ENCODE results near the gene AGPAT2.

The AGPAT2 gene

DNA sequence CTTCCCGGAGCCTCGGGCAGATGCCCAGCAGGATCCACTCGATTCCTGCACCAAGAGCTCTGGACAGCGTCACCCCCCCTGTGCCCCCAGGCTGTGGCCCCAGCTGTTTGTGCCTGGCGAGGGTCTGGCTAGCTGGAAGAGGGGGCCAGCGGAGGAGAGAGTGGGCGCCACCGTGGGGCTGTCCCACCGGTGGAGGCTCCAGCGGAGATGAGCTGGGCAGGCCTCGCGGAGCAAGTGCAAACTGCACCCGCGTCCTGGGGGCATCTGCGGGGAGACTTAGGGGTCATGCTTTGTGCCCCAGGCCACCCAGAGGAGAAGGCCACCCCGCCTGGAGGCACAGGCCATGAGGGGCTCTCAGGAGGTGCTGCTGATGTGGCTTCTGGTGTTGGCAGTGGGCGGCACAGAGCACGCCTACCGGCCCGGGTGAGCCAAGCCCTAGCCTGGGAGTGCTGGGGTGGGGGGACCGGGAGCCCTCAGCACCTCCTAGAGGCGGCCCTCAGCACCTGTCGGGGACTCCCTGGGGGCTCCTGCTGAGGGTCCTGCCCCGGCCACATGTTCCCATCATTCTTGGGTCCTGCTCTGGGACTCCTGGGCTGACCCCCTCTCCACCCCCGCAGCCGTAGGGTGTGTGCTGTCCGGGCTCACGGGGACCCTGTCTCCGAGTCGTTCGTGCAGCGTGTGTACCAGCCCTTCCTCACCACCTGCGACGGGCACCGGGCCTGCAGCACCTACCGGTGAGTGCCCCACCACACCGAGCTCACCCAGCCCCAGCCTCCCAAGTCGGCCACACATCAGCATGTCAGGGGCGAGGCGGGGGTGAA is 19.1 kb downstream of the AGPAT2 start:
- Mint-ChIP-seq H3K27me3 (peaks cover 50% of the 10 kb centered on the region), H3K4me1 (peaks cover 18% of the 10 kb centered on the region), H3K4me3 (no peak overlapping the region), H3K27ac (no peak overlapping the region), H3K9me3 (no peaks in the 10 kb centered on the region)
- ATAC-seq (no peak), DNase-seq (no peak)

DNA sequence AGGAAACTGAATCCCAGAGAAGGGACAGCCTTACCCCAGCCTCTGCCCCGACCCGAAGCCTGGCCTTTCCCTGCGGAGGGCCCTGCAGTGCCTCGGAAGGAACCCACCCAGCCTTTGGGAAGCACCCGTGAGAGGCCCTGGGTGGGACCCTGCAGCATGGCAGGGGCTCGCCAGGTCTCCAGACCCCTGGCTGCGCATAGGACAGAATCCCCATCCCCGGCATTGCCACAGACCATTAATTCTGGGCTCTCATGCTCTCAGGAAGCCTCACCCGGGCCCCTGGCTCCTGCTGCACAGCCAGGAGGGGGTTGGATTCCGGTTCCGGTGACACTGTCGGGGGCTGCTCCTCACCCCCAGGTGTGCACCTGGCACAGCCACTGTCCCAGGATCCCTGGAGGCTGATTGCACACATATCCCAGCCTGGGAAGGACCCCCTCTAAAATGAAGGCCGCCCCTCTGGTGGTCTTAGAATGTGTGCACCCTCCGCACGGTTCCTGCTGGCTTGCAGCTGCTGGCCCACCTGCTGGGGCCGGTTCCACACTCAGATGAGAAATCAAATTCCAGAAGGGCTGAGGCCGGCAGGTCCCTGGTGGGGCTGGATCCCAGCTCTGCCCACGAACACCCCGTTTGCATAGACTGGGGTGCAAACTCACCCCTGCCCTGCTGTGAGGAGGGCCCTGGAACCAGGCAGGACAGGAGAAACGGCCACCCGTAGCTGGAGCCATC is 19.9 kb downstream of the AGPAT2 start:
- Mint-ChIP-seq H3K4me3 (no peak overlapping the region), H3K27me3 (peaks cover 58% of the 10 kb centered on the region), H3K27ac (no peak overlapping the region), H3K4me1 (peaks cover 18% of the 10 kb centered on the region), H3K9me3 (no peaks in the 10 kb centered on the region)
- DNase-seq, result no peak
- no peak for ATAC-seq

DNA sequence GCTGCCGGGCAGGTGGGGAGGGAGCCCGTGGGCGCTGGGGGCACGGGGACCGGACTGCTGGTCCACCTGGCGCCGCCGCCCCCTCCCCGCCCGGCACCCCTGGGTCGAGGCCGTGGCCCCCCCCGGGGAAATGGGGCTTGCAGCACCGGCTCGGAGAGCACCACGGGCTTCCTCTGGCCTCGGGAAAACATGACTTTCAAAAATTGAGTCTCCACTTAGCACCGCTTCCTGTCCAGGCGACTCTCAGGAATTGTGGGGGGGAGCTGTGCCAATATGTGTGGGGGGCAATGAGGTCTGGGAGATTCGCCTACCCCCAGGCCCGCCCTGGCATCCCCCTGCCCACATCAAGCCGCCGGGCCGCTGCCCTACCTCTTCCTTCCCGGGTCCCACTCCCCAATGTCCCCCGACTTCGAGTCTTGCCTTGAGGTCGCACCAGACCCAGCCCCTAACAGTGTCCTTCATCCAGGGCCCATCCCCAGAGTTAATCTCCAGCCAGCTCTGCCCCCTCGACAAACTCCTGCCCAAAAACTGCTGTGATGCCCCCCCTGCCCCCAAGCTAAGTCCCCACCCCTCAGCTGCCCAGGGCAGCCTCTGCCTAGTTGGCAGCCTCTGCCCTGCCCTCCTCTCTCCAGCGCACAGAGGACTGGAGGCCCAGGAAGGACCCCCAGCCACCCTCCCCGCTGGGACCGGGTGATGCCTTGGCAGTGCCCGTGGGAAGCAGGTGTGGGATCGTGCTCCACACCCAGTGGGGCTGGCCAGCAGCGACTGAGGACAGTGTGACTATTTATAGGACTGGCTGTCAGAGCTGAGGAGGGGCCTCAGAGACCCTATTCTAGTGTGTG is 20.7 kb downstream of the AGPAT2 start:
- DNase-seq (no peak), ATAC-seq (no peak)
- Mint-ChIP-seq H3K27me3 (peaks cover 59% of the 10 kb centered on the region), H3K9me3 (no peaks in the 10 kb centered on the region), H3K4me1 (peaks cover 18% of the 10 kb centered on the region), H3K27ac (no peak overlapping the region), H3K4me3 (peak overlapping the region; percentile 55 to 63)

DNA sequence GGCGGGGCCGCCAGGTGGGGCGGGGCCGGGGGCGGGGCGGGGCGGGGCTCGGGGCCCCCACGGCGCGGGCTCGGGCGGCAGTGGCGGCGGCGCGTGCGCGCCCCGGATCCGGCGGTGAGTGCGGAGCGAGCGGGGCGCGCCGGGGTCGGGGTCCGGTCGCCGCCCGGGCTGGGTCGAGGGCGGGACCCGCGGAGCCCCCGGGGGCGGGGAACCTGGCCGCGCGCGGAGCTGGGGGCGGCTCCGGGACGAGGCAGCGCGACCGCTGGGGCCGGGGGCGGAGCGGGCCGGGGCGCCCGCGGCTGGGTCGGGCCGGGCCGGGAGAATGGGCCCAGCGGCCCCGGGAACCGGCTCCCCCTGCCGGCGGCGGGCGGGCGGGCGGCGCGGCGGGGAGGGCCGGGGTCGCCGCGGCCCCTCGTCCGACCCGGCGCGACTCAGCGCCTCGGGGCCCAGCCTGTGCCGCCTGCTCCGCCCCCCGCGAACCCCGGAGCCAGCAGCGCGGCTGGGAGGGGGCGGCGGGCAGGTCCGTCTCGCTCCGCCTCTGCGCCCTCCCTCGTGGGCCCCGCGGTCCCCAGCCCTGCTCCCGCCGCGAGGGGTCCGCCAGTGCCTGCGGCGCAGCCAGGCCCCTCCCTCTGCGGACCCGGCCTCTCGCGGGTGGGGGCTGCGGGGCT is 21.4 kb downstream of the AGPAT2 start:
- no peak overlapping the region for H3K27ac Mint-ChIP-seq
- DNase-seq (no peak), ATAC-seq (peak; percentile 33)
- peaks cover 18% of the 10 kb centered on the region for H3K4me1 Mint-ChIP-seq
- H3K9me3 Mint-ChIP-seq, result no peaks in the 10 kb centered on the region
- H3K27me3 Mint-ChIP-seq, result peaks cover 59% of the 10 kb centered on the region
- no peak overlapping the region for H3K4me3 Mint-ChIP-seq

DNA sequence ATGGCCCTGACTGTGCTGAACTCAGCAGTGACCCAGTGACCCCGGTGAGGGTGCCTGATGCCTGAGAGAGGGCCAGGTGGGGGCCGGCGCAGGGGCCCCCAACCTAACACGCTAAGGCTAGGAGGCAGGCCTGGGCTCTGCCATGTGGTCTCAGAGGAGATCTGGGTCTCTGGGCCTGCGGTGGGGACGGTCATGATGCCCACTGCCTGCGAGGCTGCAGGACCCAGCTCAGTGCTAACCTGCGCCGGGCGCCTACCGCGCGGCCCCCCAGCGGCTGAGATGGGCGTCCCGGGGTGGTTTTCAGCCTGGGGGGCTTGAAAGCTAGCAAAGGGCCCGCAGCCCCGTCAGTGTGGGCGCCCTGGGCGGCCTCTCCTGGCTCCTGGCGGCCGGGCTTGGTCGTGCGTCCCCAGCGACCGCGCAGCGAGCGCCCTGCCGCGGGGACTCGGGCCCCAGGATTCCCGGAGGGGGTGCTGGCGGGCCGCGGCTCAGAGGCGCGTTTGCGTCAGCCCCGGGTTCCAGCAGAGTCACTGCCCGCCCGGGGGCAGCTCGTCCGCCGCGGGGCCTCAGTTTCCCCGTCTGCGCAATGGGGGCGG is 22.1 kb downstream of the AGPAT2 start:
- Mint-ChIP-seq H3K9me3 (no peaks in the 10 kb centered on the region), H3K4me3 (peak overlapping the region; percentile 81 to 88), H3K4me1 (peaks cover 18% of the 10 kb centered on the region), H3K27me3 (peaks cover 63% of the 10 kb centered on the region), H3K27ac (peak overlapping the region in 1 of 2 donors; percentile 82)
- DNase-seq (no peak), ATAC-seq (peak; percentile 47)

DNA sequence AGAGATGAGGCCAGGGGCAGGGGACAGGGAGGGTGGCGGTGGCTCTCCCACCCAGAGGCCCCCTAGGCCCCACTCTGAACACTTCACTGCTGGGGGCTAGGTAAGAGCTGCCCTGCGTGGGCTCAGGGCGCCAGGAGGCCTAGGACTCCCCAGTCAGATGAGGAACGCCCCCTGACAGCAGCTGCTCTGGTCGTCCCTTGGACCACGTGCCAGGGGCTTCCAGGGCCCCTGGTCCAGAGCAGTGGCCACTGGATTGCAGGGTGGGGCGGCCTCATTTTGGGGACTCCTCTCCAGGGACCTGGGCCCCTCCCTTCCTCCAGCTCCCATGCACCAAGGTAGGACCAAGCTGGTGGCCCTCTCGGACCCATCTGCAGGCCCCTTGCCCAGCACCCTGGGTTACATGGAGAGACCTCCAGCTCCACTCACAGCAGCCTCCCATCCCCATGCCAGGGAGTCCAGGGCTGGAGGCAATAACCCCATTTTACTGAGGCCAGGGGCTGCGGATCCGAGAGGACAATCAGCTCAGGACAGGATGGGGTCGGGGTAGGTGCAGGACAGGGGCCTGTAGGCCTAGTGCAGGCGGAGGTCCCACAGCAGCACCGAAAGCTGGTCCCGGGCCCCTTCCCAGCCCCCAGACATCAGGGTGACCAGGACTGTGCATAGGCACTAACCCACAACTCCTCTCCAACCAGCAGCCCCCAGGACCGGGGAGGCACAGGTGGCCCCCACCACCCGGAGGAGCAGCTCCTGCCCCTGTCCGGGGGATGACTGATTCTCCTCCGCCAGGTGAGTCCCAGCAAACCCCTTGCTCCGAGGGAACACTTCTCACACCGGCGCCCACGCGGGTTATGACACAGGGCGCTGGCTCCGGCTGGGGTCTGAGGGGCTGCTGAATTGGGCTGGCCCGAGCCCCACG is 23.0 kb downstream of the AGPAT2 start:
- peaks cover 63% of the 10 kb centered on the region for H3K27me3 Mint-ChIP-seq
- H3K4me3 Mint-ChIP-seq, result peak overlapping the region; percentile 81 to 88
- ATAC-seq (no peak), DNase-seq (no peak)
- no peak overlapping the region for H3K27ac Mint-ChIP-seq
- no peaks in the 10 kb centered on the region for H3K9me3 Mint-ChIP-seq
- H3K4me1 Mint-ChIP-seq, result peaks cover 28% of the 10 kb centered on the region

DNA sequence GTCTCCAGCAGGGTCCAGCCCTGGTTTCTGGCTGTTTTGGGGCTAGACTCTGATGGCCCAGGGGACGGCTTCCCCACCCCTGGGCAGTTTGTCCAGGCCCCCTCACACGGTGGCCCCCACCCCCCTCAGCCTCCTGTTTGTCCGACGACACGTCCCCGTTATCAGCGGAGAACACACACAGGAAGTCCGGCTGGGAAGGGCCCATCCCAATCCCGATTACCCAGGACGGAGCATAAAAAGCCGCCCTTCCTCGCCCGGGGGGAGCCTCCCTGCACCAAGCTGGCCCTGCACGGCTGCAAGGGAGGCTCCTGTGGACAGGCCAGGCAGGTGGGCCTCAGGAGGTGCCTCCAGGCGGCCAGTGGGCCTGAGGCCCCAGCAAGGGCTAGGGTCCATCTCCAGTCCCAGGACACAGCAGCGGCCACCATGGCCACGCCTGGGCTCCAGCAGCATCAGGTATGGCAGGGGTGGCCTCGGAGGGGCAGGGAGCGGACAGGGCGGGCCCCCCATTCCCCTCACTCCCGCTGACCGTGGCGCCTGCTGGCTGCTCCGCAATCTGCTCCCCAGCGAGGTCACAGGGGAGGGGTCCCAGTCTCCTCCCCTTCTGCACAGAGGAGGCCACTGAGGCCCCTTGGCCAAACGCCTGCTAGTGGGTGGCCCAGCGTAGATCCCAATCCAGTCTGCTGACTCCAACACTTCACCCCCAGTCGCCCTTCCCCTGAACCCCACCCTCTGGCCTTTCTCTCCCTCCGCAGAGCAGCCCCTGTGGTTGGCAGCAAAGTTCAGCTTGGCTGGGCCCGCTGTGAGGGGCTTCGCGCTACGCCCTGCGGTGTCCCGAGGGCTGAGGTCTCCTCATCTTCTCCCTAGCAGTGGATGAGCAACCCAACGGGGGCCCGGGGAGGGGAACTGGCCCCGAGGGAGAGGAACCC is 24.3 kb downstream of the AGPAT2 start, which contains the start of gene EGFL7:
Gene EGFL7, plus strand, starts transcription at position 261 of the 926 bp plus-strand sequence. CDS start 5,367 bp downstream, outside the sequence.
- H3K27me3 Mint-ChIP-seq, result peaks cover 68% of the 10 kb centered on the region
- H3K9me3 Mint-ChIP-seq, result no peaks in the 10 kb centered on the region
- H3K4me1 Mint-ChIP-seq, result peaks cover 34% of the 10 kb centered on the region
- no peak for ATAC-seq
- H3K27ac Mint-ChIP-seq, result no peak within 1 kb of the TSS
- no peak within 1 kb of the TSS for H3K4me3 Mint-ChIP-seq
- DNase-seq, result no peak

DNA sequence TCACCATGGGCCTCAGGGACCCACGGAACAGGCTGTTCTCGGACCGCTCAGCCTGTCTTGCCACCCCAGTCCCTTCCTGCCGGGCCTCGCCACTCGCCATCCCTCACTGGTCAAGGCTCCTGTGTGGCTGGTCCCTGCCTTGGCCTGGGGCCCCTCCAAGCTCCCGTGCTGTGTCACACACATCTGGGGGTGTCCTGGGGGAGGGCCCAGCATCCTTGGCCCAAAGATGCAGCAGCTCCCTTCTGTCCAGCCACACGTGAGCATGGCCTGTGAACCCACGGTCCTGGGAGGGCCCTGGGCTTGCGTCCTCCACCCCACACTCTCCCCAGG is 25.0 kb downstream of the AGPAT2 start:
- no peak overlapping the region for H3K27ac Mint-ChIP-seq
- peaks cover 74% of the 10 kb centered on the region for H3K27me3 Mint-ChIP-seq

DNA sequence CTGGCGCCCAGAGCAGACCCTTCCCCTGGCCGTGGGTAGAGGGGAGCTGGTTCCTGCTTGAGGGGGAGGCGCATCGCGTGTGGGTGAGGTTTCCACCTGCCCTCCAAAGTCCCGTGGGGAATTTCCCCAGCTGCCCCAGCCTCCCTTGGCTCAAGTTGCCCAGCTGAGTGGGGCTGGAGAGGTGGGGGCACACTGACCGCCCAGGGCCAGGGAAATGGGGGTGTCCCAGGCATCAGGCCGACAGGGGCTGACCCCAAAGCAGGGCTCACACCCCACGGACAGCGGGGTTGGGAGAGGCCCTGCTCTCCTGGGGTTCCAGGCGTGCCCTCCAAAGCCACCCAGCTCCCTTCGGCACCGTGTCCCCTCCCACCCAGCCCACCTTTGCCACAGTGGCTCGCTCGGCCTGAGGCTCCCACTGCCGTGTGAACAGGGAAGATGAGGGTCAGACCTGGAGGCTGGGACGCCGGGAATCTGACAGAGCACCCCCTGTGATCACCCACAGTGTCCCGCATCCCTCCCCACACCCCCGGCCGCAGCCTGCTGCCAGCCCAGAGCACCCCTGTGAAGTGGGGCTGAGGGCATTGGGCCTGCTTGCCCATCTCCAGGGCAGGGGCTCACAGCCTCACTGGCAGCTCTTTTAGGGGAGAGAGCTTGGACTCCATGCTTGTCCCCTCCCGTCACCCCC is 25.5 kb downstream of the AGPAT2 start:
- Mint-ChIP-seq H3K4me1 (peaks cover 36% of the 10 kb centered on the region), H3K4me3 (no peak overlapping the region), H3K9me3 (no peaks in the 10 kb centered on the region), H3K27me3 (peaks cover 76% of the 10 kb centered on the region), H3K27ac (no peak overlapping the region)
- DNase-seq (no peak), ATAC-seq (no peak)

More for the DNA sequence above, 25.0 kb downstream of the AGPAT2 start:
- ATAC-seq (no peak), DNase-seq (no peak)
- no peak overlapping the region for H3K4me3 Mint-ChIP-seq
- H3K9me3 Mint-ChIP-seq, result no peaks in the 10 kb centered on the region
- peaks cover 36% of the 10 kb centered on the region for H3K4me1 Mint-ChIP-seq

DNA sequence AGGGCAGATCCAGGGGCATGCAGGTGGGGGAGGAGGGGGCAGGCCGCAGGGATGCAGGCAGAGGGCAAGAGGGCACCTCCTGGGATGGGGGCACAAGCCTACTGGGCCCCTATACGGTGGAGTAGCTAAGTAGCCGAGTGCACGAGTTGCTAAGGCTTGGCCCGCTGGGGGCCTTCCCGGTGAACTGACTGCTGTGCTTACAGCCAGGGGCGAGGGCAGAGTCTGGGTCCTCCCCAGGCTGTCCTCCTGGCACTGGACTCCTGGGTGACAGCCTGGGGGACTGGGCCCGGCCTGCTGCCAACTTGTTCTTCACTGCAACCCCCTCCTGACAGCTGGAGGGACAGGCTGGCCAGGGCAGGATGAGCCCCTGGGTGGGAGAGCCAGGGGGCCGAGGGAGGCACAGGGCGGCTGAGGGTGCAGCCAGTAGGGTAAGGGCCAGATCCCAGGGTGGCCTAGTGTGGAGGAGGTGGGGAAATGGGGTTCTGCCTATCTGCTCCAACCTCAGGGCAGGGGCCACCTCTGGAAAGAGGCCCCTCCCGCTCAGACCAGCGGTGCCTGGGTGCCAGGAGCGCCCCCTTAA is 26.2 kb downstream of the AGPAT2 start:
- peaks cover 78% of the 10 kb centered on the region for H3K27me3 Mint-ChIP-seq
- H3K27ac Mint-ChIP-seq, result peak overlapping the region in 1 of 2 donors; percentile 46
- DNase-seq (no peak), ATAC-seq (no peak)
- no peak overlapping the region for H3K4me3 Mint-ChIP-seq
- peaks cover 40% of the 10 kb centered on the region for H3K4me1 Mint-ChIP-seq
- no peaks in the 10 kb centered on the region for H3K9me3 Mint-ChIP-seq

DNA sequence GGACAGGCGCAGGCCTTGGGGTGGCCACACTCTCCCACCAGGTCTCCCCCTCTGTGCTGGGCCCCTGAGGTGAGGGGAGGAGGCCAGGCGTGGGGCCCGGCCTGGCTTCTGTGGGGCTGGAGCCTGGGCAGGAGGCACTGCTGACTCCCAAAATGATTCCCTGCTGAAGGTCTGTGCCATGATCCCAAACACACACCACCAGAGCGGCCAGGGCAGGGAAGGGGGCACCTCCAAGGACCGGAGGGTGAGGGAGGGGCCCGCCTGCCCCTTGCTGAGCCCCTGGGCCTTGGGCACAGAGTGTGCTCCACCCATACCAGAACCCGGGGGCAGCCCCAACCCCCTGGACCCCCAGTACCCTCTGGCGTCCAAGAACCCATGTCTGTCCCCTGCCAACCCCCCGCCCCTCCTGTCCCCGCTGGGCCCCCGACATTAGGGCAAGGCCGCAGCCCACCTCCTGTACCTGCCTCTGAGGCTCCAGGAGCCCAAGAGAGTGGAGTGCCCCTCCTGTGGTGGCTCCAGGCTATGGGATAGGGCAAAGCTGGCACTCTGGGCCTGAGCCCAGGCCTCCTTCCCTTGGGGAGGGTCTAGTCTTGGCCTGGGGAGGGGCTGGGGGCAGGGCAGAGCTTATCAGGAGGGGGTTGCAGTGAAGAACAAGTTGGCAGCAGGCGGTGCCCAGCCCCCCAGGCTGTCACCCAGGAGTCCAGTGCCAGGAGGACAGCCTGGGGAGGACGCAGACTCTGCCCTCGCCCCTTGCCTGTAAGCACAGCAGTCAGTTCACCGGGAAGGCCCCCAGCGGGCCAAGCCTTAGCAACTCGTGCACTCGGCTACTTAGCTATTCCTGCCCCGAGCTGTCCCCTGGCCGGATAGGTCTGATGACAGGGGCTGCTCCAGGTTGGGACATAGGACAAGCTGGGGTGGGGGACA is 27.1 kb downstream of the AGPAT2 start:
- Mint-ChIP-seq H3K9me3 (no peaks in the 10 kb centered on the region), H3K27ac (peak overlapping the region in 1 of 2 donors; percentile 74), H3K27me3 (peaks cover 84% of the 10 kb centered on the region), H3K4me1 (peaks cover 46% of the 10 kb centered on the region), H3K4me3 (peak overlapping the region; percentile 15 to 20)
- DNase-seq (no peak), ATAC-seq (no peak)
